Right ventricle myocardium inferior (tissue), 1 donor: Measurements from ENCODE around the gene MBP. TPM values are rescaled to one million over a fixed set of nuclear protein-coding genes. Genes with fewer than 3 reads are reported as not detected.

ENCODE experiments used
- ATAC-seq: fragments of 200-7000 bp; cut with Tn5 transposase; one replicate; pipeline ENCODE4 v1.9.1; 2020; ENCODE audit warnings: mild to moderate bottlenecking, moderate library complexity
- DNase-seq: peaks from one replicate; pipeline ENCODE4 v3.0.0; 2021; ENCODE audit errors: missing footprints
- intact Hi-C: fragments of 100-400 bp; cut with DNase I; formaldehyde crosslinking; loops from one replicate; pipeline ENCODE4 v1.11.0; 2022
- total RNA-seq: library from RNA; stranded (reverse); fragmentation: NEBNext Ultra II Directional; extraction: Animal tissue kit (Norgen Biotek cat#: 25700); gene quantifications from one replicate; pipeline ENCODE4 v1.2.1, GENCODE V29; 2021
- donor health status: DM: no; HTN: yes; CAD: no; lungs with severe emphysema.

The MBP gene
- total RNA-seq, 1 donor from 2014 or later = 34.9 TPM

DNA sequence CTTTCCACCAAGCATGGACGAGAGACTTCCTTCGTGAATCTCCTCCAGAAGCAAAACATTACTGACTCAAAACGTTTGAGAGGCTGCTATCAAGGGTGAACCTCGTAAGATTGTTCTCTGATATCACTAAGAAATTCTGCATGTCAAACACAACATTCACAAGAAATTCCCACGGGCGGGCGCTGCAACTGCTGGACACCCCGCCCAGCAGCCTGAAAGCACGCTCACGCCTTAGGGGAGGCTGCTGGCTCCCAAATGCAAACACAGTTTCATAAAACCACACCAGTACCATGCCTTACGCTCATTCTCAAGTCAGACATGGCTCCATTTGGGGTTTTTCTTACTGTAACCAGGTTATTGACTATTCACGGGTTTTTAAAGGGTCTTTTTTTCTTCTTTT lies 39.0 kb downstream of the MBP start:
- ATAC-seq (no peak), DNase-seq (peak; percentile 32)
- intact Hi-C loops = no loop called here

DNA sequence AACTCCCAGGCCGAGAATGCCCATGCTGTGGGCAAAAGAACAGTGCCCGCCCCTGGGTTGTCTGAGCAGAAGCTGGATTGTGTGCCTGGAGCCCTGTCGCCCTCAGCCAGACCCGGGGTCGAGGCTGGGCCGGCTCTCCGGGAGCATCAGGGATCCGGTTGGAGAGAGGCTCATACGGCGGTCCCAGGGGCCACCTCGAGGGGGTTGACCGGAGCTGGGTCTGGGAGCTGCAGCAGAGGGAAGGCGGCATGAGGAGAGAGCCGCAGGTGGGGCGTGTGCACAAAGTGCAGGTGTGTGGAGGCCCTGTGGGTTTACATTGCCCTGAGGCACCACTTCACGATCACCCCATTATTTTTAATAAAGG lies 39.5 kb downstream of the MBP start:
- no peak for ATAC-seq
- intact Hi-C loops = no loop called here
- peak; percentile 41 for DNase-seq

DNA sequence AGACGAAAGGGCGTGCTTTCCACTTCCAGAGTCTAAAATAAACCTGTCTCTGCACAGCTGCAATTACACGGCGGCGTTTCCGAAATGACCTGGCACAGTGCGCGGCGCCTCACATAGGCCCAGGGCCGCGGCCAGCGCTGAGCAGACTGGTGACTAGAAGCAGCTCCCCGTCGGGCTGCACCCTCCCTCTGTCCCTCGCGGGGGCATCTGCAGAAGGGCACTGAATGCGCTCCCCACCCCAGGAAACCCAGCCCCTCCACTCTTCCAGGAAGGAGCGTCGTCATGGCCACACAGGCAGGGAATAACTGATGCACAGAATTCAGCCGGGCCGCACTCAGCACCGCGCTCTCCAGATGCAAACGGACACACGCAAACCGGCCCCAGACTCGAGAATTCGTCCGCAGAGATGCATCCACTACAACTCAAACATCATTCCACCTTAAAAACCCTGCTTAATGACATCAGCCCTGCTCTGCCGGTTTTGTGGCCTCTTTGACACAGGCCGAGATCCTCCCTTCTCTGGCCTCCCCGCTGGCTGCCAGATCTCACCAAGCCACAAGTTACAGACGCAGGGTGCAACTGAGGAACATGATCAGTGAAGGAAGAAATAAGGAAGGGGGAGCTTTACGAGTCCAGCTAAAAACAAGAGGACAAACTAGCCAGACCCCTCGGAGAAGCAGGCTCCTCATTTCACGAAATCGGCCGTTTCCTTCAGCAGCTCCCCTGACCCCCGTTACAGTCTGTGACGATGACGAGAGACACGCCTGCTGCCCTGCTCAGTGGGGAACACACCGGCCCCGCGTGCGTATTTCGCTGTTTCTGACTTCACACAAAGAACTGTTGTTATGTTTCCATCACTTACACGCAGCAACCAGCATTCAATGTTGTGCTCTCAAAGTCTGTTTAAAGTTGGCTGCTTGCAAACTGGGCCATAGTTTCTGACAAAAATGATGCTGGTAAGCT lies 40.2 kb downstream of the MBP start:
- ATAC-seq = no peak
- DNase-seq = peak; percentile 63
- intact Hi-C loops = no loop called here

DNA sequence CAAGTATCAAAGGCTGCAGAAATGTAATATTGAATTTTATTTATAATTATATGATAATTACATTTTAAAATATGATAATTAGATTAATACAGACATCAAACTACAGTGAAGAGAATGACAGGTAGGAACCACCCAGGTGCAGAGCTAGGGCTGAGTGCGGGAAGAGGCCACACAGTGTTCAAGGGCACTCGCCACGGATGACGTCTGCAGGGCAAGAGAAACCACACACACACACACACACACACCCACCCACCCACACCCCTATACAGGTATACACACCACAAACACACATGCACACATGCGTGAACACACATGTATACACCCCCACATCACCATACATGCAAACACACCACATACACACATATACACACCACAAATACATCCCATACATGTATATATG lies 41.2 kb downstream of the MBP start:
- intact Hi-C loops = no loop called here
- DNase-seq = no peak
- no peak for ATAC-seq

DNA sequence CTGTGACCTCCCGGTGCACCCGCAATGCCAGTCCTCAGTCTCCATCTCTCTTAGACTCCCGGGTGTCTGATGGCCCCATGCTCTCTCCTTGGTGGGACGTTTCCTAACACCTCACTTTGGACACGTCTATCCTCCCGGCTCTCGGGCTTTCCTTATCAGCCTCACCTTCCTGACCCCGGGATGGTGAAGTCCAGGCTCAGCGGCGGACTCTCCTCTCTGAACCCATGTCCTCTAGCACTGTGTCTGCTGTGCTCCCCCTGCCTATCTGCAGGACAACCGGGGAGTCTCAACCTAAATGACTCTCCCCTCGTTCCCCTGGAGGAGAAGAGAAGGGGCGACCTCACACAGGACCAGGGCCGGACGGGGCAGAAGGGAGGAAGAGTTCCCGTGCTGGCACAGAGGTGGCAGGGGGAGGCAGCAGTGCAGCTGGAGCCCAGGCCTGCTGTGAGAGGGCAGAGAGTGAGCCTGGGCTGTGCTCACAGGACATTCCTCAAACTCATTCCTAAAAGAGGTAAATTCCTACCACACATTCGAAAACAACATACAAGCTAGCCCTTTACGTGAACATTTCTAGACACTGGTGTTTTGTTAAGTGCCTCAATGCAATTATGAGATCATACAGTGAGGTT lies 41.9 kb downstream of the MBP start:
- peak; percentile 27 for DNase-seq
- intact Hi-C loops = no loop called here
- ATAC-seq = no peak

DNA sequence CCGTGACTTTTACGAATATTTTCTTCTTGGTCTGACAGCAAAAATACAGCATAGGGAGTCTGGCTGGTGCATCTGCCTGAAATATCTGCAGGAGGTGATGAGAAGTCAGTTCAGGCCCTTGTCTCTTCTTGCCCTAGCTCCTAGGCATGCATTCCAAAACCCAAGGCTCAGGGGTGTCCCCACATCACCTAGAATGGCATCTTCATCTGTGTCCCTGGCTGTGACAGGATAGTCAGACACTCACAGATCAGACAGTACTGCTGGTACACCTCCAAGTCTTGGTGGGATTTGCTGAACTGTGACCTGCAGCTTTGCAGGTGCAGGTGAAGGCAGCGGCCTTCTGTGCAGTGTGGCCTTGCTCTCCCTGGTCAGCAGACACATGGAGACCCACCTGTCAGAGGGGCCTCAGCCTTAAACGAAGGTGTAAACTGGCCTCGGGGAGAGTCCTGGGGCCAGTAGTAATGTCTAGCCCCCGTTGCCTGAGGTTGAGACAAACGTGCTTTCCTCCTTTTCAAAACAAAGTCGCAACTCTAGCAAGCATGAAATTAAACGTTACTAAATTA lies 42.8 kb downstream of the MBP start:
- DNase-seq = peak; percentile 58
- no peak for ATAC-seq
- intact Hi-C loops = loop anchor here (5.0 kb wide), 1 partner anchor 42 kb away; the partner anchor contains the start of gene MBP

DNA sequence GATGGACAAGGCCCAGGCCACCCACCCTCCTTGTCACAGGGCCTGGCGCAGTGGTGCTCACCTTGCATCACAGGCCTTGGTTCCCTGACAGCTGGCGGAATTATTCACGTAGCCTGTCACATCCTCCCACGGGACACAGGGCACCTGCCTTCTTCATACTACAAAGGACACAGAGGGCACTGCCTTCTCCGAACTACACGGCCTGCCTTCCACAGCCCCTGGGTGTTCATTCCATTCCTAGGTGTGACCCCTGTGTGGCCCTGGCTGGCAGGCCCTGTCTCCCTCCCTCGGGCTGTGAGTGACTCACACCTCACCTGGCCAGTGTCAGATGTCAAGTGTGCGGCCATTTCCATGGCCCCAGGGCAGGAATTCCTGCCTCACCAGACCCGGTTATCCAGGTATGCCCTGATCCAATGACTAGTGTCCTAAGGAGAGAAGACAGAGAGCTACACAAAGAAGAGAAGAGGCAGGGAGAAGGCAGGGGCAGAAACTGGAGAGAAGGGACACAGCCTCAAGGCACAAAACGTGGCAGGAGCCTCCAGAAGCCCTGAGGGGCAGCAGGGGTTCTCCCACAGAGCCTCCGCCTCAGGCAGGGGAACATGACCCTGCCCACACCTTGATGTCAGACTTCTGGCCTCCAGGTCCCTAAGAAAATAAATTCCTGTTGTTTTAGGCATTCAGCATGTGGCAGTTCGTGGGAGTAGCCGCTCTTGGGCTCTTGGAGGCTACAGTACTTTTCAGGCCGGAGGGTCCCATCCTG lies 43.4 kb downstream of the MBP start:
- intact Hi-C loops = loop anchor here (5.0 kb wide), 1 partner anchor 43 kb away; the partner anchor contains the start of gene MBP
- ATAC-seq (no peak), DNase-seq (peak; percentile 35)

DNA sequence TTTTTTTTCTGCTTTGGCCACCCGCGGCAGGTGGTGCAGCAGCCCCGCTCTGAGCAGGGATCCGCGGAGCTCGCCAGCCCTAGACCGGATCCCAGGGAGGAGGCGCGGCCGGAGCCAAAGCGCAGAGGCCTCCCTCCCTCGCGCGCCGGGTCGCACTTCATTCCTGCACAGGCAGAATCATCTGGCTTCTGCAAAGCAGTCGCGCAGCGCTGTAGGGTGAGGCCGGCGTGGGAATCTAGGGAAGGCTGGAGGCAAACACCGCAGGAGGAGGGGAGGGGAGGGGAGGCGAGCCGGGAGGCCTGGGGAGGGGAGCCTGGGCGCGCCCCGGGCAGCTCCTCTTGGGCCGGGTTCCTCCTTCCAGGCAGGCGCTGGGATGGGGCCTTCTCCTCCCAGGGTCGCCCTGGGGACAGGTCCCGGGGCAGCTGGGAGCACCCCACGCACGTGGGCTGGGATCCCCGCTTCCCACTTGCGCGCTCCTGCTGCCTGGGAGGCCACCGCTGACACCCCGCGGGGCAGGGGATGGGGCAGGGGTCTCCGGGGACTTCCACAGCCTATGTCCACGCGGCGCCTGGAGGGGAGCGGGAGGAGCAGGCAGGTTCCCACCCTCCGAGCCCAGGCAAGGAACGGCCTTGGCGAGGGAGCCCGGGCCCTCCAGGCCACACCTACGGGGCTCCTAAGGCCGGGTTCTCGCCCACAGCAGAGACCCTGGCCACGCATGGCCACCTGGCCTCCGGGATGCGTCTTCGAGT lies 45.0 kb downstream of the MBP start:
- peak; percentile 81 for DNase-seq
- intact Hi-C loops = loop anchor here (5.0 kb wide), 1 partner anchor 45 kb away; the partner anchor contains the start of gene MBP

DNA sequence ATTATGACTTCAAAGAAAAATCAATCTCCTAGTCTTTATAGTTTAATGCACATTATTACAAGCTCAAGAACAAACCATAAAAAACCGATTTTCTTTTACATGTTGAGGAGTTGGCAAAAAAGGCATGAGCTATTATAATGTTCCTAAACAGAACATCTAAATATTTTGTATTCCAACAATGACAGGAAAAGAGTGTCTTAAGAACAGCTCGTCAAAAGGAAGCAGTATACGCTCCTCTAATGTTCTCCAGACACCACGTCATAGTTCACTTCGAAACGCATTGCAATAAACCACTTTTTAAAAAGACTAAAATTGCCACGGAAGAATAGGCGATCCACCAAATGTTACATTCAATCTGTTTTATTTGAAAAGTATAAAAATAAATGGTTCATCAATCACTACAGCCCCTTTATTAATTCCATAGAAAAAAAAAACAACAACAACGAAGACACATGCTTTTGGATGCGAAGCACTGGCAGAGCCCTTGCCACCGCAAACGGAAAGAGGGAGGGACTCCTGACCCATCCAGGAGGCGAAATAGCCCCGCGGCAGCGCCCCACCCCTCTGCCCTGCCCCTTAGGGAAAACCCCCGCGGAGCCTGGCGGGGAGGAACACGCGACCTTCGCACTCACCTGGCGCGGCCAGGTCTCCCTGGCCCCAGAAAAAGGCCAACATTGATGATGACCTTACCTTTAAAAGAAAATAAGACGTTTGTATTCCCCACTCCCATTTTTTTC lies 45.8 kb downstream of the MBP start:
- DNase-seq = peak; percentile 72
- intact Hi-C loops = loop anchor here (5.0 kb wide), 1 partner anchor 45 kb away; the partner anchor contains the start of gene MBP
- peak; percentile 54 for ATAC-seq

More for the DNA sequence above, 45.0 kb downstream of the MBP start:
- peak; percentile 79 for ATAC-seq

DNA sequence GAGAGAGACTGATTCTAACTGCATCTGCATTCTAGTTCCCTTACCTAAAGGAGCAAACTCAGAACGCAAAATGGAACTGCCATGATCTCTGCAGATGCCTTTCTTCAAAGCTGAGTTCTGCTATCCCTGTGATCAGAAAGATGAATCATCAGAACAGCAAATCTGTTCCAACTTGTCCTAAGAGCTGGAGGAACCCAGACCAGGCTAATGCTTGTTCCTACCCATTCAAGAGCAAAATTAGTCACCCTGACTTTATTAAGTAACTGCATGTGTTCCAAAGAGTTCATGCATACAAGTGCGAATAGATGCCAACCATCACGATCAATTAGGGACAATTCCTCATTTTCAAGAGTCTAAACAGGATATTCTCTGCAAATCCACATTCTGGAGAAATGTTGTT lies 46.5 kb downstream of the MBP start:
- no peak for ATAC-seq
- intact Hi-C loops = loop anchor here (5.0 kb wide), 1 partner anchor 46 kb away; the partner anchor contains the start of gene MBP
- DNase-seq = no peak

DNA sequence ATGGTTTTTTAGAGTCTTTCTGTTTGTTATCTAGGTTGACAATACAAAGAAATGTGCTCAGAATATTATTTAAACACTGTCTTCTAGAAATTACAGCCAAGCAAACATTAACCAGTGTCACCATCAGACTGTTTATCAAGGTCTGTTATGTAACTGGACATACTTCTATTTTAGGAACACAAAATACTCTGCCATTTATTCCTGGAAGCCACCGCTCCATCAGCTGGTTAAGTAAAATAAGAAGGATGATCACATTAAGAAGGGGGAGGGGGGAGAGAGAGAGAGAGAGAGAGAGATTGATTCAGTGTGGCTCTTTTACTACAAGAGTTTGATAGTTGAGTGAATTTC lies 47.9 kb downstream of the MBP start:
- intact Hi-C loops = loop anchor here (5.0 kb wide), 1 partner anchor 48 kb away; the partner anchor contains the start of gene MBP
- no peak for DNase-seq
- peak; percentile 48 for ATAC-seq

DNA sequence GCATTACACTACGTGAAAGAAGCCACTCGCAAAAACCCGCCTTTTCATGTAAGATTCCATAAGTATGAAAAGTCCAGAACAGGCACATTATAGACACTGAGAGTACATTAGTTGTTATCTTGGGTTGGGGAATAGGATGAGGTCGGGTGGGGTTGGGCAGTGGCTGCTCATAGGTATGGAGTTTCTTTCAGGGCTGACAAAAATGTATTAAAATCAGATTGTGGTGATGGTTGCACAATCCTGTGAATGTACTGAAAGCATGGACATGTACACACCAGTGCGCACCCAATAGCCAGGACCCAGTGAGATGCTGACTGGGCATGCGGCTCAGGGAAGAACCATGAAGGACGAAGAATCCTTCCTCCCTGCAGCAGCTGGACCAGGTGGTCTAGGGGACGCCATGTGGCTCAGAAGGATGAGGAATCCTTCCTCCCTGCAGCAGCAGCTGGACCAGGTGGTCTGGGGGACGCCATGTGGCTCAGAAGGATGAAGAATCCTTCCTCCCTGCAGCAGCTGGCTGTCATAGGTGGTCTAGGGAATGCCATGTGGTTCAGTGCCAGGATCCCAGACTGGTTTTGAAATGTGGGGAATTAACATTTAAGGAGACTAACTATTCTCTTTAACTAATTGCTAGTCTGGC lies 50.1 kb downstream of the MBP start:
- intact Hi-C loops = no loop called here
- ATAC-seq (no peak), DNase-seq (no peak)

DNA sequence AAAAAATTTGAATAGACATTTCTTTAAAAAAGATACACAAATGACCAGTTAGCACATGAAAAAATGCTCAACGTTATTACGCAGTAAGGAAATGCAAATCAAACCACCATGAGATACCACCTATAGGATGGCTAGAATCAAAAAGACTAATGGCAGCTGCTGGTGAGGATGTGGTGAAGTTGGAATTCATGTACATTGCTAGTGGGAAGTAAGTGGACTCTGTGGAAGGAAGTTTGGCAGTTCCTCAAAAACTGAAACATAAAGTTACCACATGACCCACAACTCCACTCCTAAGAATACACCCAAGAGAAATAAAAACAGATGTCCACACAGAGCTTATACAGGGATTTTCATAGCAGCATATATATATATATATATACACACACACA lies 51.2 kb downstream of the MBP start:
- no peak for DNase-seq
- ATAC-seq = no peak
- intact Hi-C loops = no loop called here

DNA sequence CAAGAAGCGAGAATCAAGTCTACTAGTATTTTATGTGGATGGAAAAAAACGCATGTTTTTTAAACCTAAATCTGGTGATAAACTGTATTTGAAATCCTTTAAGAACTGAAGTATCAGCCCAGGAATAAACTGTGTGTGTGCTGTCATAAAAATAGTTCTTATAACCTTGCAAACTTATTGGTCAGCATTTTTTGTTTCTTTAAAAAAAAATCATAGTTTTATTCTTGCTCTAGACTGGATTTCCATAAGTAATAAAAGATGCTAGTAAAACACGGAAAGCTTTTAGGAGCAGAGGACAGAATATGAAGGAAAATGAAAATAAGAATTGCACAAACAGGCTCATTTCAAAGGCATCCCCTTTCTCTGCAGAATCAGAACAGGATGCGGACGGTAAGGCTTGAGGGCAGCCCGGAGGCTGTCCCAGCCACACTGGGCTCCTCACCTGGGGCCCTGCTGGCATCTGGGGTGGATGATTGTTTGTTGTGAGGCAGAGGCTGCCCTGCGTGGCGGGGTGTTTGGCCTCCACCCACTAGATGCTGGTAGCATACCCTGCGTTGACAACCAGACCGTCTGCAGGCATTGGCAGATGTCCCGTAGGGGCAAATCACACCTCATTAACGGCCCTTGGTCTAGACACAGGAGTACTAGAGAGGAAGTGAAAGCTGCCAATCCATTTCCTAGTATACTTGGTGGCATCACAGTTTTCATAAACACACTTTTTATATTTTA lies 52.5 kb downstream of the MBP start:
- intact Hi-C loops = no loop called here
- DNase-seq (no peak), ATAC-seq (peak; percentile 55)

DNA sequence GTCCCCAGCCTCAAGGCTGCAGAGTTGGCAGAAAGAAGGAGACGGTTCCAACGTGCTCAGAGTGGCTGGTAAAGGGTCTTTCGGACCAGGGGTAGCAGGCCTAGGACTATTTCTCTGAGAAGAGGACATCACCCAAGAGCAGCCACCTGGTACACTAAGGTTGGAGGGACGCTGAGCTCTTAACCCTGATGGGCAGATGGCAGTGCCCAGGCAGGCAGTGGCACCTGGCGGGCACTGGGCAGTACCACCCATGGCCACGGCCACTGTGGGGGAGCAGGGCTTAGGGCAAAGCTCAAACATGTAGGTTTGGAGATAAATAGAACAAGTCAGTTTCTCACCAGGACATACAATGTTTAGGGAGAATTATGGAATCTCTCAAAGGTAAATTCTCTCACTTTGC lies 53.5 kb downstream of the MBP start:
- ATAC-seq = no peak
- DNase-seq = no peak
- intact Hi-C loops = no loop called here

DNA sequence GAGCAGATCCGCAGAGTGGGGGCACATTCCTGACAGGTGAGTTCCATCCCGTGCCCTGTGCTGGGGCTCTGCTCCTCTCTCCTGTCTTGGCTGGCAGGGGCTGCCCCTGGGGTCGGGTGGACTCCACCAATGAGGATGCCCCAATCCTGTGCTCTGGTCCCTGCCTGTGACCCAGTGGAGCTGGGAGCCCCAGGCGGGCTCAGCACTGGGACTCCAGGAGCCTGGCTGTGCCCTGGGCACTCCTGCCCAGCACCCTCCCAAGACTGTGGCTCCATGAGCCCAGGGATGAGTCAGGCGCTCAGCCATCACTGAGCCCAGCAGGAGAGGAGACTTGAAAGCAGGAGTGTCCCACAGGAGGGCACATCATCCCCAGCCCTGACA lies 53.9 kb downstream of the MBP start:
- intact Hi-C loops = no loop called here
- no peak for ATAC-seq
- no peak for DNase-seq
